Neural progenitor cell (in vitro differentiated cells): Measurements from ENCODE around the gene PTPRG.

ENCODE experiments used
- EZH2 ChIP-seq: fragments of 200-600 bp; sonication (generic); IDR thresholded peaks from 2 replicates; pipeline ENCODE4 v1.6.1; 2017; ENCODE audit warnings: antibody characterized with exemption, mild to moderate bottlenecking, moderate library complexity
- TF ChIP-seq, protein P1 (sequence below): fragments of 200-600 bp; sonication (generic); IDR thresholded peaks from 2 replicates; pipeline ENCODE4 v1.5.1; 2017; ENCODE audit warnings: antibody characterized with exemption, mild to moderate bottlenecking

GRCh38 chr3:62098646-62099365 lies 537.4 kb downstream of the PTPRG start:
- TF ChIP-seq, protein P1, sequence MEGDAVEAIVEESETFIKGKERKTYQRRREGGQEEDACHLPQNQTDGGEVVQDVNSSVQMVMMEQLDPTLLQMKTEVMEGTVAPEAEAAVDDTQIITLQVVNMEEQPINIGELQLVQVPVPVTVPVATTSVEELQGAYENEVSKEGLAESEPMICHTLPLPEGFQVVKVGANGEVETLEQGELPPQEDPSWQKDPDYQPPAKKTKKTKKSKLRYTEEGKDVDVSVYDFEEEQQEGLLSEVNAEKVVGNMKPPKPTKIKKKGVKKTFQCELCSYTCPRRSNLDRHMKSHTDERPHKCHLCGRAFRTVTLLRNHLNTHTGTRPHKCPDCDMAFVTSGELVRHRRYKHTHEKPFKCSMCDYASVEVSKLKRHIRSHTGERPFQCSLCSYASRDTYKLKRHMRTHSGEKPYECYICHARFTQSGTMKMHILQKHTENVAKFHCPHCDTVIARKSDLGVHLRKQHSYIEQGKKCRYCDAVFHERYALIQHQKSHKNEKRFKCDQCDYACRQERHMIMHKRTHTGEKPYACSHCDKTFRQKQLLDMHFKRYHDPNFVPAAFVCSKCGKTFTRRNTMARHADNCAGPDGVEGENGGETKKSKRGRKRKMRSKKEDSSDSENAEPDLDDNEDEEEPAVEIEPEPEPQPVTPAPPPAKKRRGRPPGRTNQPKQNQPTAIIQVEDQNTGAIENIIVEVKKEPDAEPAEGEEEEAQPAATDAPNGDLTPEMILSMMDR = no peak
- no peak for TF ChIP-seq EZH2
